Keratinocyte (primary cell): Measurements from ENCODE around the gene KLHL29. TPM values are rescaled to one million over a fixed set of nuclear protein-coding genes. Genes with fewer than 3 reads are reported as not detected.

Experiments used
- DNase-seq: peaks from one replicate; pipeline ENCODE4 v3.0.0-alpha.2; 2011; ENCODE audit warnings: low read depth, missing footprints, low spot score
- FAIRE-seq: peaks from 2 replicates; lab custom pipeline; 2011; peaks lifted over from hg19 to GRCh38; lab: Jason Lieb, UNC
- H2AFZ ChIP-seq: 2 replicates; pipeline ENCODE4 v1.6.0; 2012; ENCODE audit warnings: low read length, control low read depth, inconsistent platforms; ENCODE audit not compliant: control insufficient read depth
- H3K27ac ChIP-seq: 2 replicates; pipeline ENCODE4 v1.5.1; 2011; ENCODE audit warnings: low read length; ENCODE audit not compliant: control insufficient read depth, insufficient read depth
- H3K27me3 ChIP-seq: 3 replicates; pipeline ENCODE4 v1.6.0; 2011; ENCODE audit warnings: low read length; ENCODE audit not compliant: control insufficient read depth, insufficient read depth; ENCODE audit errors: extremely low read depth
- H3K36me3 ChIP-seq, 2 experiments: 2 replicates in 1 of 2; 3 replicates in 1 of 2; pipeline ENCODE4 v1.5.1; 2011; ENCODE audit warnings: low read length in 2 of 2, mild to moderate bottlenecking in 1 of 2; ENCODE audit not compliant: control insufficient read depth in 2 of 2, insufficient read depth in 2 of 2; ENCODE audit errors: extremely low read depth in 1 of 2
- H3K4me1 ChIP-seq: 3 replicates; pipeline ENCODE4 v1.5.1; 2011; ENCODE audit warnings: low read length; ENCODE audit not compliant: control insufficient read depth, insufficient read depth; ENCODE audit errors: extremely low read depth
- H3K4me2 ChIP-seq: 3 replicates; pipeline ENCODE4 v1.6.0; 2011; ENCODE audit warnings: low read depth, low read length; ENCODE audit not compliant: control insufficient read depth, insufficient read depth; ENCODE audit errors: extremely low read depth
- H3K4me3 ChIP-seq, 3 experiments: fragments of 200-600 bp in 1 of 3; sonication (generic) in 1 of 3; 2 replicates in 2 of 3; 3 replicates in 1 of 3; pipeline ENCODE4 v1.5.1; 2011 to 2016; ENCODE audit warnings: low read length in 3 of 3, mild to moderate bottlenecking in 3 of 3, control low read depth in 2 of 3, inconsistent platforms in 1 of 3, low read depth in 1 of 3, mixed read lengths in 1 of 3, mixed run types in 1 of 3, moderate library complexity in 1 of 3; ENCODE audit not compliant: control insufficient read depth in 2 of 3, insufficient read depth in 2 of 3; ENCODE audit errors: extremely low read depth in 1 of 3
- H3K79me2 ChIP-seq: 2 replicates; pipeline ENCODE4 v1.6.0; 2012; ENCODE audit warnings: low read length; ENCODE audit not compliant: control insufficient read depth, insufficient read depth
- H3K9ac ChIP-seq: 3 replicates; pipeline ENCODE4 v1.6.0; 2011; ENCODE audit warnings: low read length; ENCODE audit not compliant: control insufficient read depth, insufficient read depth; ENCODE audit errors: extremely low read depth
- H3K9me1 ChIP-seq: 3 replicates; pipeline ENCODE4 v1.6.0; 2011; ENCODE audit warnings: low read length; ENCODE audit not compliant: control insufficient read depth, insufficient read depth; ENCODE audit errors: extremely low read depth
- H3K9me3 ChIP-seq: 2 replicates; pipeline ENCODE4 v1.5.1; 2012; ENCODE audit warnings: low read depth, low read length; ENCODE audit not compliant: control insufficient read depth
- H4K20me1 ChIP-seq: 3 replicates; pipeline ENCODE4 v1.6.0; 2011; ENCODE audit warnings: low read length; ENCODE audit not compliant: control insufficient read depth, insufficient read depth; ENCODE audit errors: extremely low read depth
- CTCF ChIP-seq, 3 experiments: IDR thresholded peaks in 1 of 3; conservative IDR thresholded peaks in 1 of 3; optimal IDR thresholded peaks in 1 of 3; 2 replicates in 2 of 3; 3 replicates in 1 of 3; pipeline versions ENCODE3 to v1.5.1; 2011; ENCODE audit warnings: low read length in 3 of 3, mild to moderate bottlenecking in 3 of 3, moderate library complexity in 2 of 3, control low read depth in 1 of 3, inconsistent platforms in 1 of 3; ENCODE audit not compliant: insufficient read depth in 2 of 3; ENCODE audit errors: extremely low read depth in 1 of 3
- EZH2 ChIP-seq: IDR thresholded peaks from one replicate; pipeline ENCODE4 v1.6.1; 2012; ENCODE audit warnings: inconsistent platforms, mild to moderate bottlenecking, low read length, moderate library complexity
- dilution Hi-C: fragments of 300-500 bp; cut with MboI; formaldehyde crosslinking; loops from one replicate; pipeline ENCODE4 v1.7.0; 2020; ENCODE audit warnings: low sequenced_read_pairs; ENCODE audit not compliant: extremely low pct_ligation_motif_present
- polyA plus RNA-seq, 5 experiments: library from polyadenylated mRNA; depleted of rRNA in 3 of 5; stranded (reverse) in 3 of 5; stranded (forward) in 1 of 5; unstranded in 1 of 5; fragments of >200 nt; gene quantifications; 1 replicate in 1 of 5; 2 replicates in 3 of 5; 3 replicates in 1 of 5; pipeline versions ENCODE4 v1.2.1 to v1.2.3, GENCODE V29; 2011 to 2012; ENCODE audit warnings: missing spikeins in 2 of 5, low read depth in 1 of 5, low replicate concordance in 1 of 5

The KLHL29 gene
- polyA plus RNA-seq, 1 donor (not counting 4 experiments of a cell fraction or from before 2014, with no cell fraction given), result 4.7 TPM

GRCh38 chr2:23703037-23703582, 318.1 kb downstream of the KLHL29 start:
- TF ChIP-seq CTCF (optimal IDR thresholded peaks at IDR 0.05 in 1 of 3, IDR thresholded peaks at IDR 0.05 in 1 of 3, conservative IDR thresholded peaks at IDR 0.05 in 1 of 3; ENCODE audit: extremely low read depth in 1 of 3, insufficient read depth in 2 of 3, low read length in 3 of 3), result no peak
- TF ChIP-seq EZH2, result no peak

GRCh38 chr2:23703583-23704385, 318.8 kb downstream of the KLHL29 start:
- DNase-seq (no peak), FAIRE-seq (no peak)
- no peaks in the 10 kb centered on the region for H3K27me3 ChIP-seq
- H3K4me2 ChIP-seq, result no peak overlapping the region
- H3K27ac ChIP-seq, result no peak overlapping the region
- no peaks in the 10 kb centered on the region for H3K9me3 ChIP-seq
- no peak overlapping the region for H2AFZ ChIP-seq
- H3K4me1 ChIP-seq, result no peaks in the 10 kb centered on the region
- dilution Hi-C loops, result no loop called here
- H3K36me3 ChIP-seq, result peaks cover 11 to 25% of the 10 kb centered on the region in 2 experiments
- TF ChIP-seq CTCF (optimal IDR thresholded peaks at IDR 0.05 in 1 of 3, IDR thresholded peaks at IDR 0.05 in 1 of 3, conservative IDR thresholded peaks at IDR 0.05 in 1 of 3; ENCODE audit: extremely low read depth in 1 of 3, insufficient read depth in 2 of 3, low read length in 3 of 3) (no peak), EZH2 (no peak)
- H3K4me3 ChIP-seq, result no peak overlapping the region
- no peaks in the 10 kb centered on the region for H3K79me2 ChIP-seq
- H3K9ac ChIP-seq, result no peak overlapping the region
- no peaks in the 10 kb centered on the region for H3K9me1 ChIP-seq
- H4K20me1 ChIP-seq, result no peaks in the 10 kb centered on the region

More at GRCh38 chr2:23703037-23703582, 318.1 kb downstream of the KLHL29 start:
- no peaks in the 10 kb centered on the region for H3K4me1 ChIP-seq
- no peaks in the 10 kb centered on the region for H3K27me3 ChIP-seq
- no peak for FAIRE-seq
- no peak for DNase-seq
- H3K4me3 ChIP-seq, result no peak overlapping the region
- H3K79me2 ChIP-seq, result no peaks in the 10 kb centered on the region
- no peaks in the 10 kb centered on the region for H4K20me1 ChIP-seq
- peaks cover 9 to 23% of the 10 kb centered on the region in 2 experiments for H3K36me3 ChIP-seq
- H3K9ac ChIP-seq, result no peak overlapping the region
- no peak overlapping the region for H3K4me2 ChIP-seq
- H2AFZ ChIP-seq, result no peak overlapping the region
- H3K27ac ChIP-seq, result no peak overlapping the region
- dilution Hi-C loops, result no loop called here
- no peaks in the 10 kb centered on the region for H3K9me3 ChIP-seq
- H3K9me1 ChIP-seq, result no peaks in the 10 kb centered on the region
